Dedifferentiated amniotic fluid mesenchymal stem cell (primary cell): ENCODE results near the gene LHFPL6.

Experiments used
- DNase-seq: peaks from one replicate; pipeline ENCODE4 v3.0.0-alpha.2; 2016; ENCODE audit errors: extremely low spot score

The LHFPL6 gene

GRCh38 chr13:39602614-39603366 is at the start of gene LHFPL6:
Gene LHFPL6, minus strand, starts transcription at chr13:39603193.
- peak; percentile 68 for DNase-seq

GRCh38 chr13:39646122-39646521 is 43.1 kb upstream of the LHFPL6 start:
- no peak for DNase-seq

GRCh38 chr13:39641645-39642044 is 38.7 kb upstream of the LHFPL6 start:
- no peak for DNase-seq

- no peak for DNase-seq
These were observed 34.9 kb upstream of the LHFPL6 start for GRCh38 chr13:39637890-39638289.

GRCh38 chr13:39635564-39635963 is 32.6 kb upstream of the LHFPL6 start:
- no peak for DNase-seq

- DNase-seq: no peak
These were observed 30.0 kb upstream of the LHFPL6 start for GRCh38 chr13:39632994-39633393.

- no peak for DNase-seq
These were observed 28.3 kb upstream of the LHFPL6 start for GRCh38 chr13:39631307-39631706.

GRCh38 chr13:39623466-39623865 is 20.5 kb upstream of the LHFPL6 start:
- no peak for DNase-seq

GRCh38 chr13:39618561-39618960 is 15.6 kb upstream of the LHFPL6 start:
- no peak for DNase-seq

- DNase-seq: peak; percentile 52
These were observed 13.2 kb upstream of the LHFPL6 start for GRCh38 chr13:39616087-39616694.

GRCh38 chr13:39612023-39612637 is 9.1 kb upstream of the LHFPL6 start:
- DNase-seq: peak; percentile 81

GRCh38 chr13:39607876-39608275 is 4.9 kb upstream of the LHFPL6 start:
- DNase-seq: no peak

GRCh38 chr13:39605677-39606320 is 2.8 kb upstream of the LHFPL6 start:
- no peak for DNase-seq

- DNase-seq: no peak
These were observed 1.8 kb upstream of the LHFPL6 start for GRCh38 chr13:39604756-39605155.

- peak; percentile 25 for DNase-seq
These were observed 493 bp upstream of the LHFPL6 start for GRCh38 chr13:39603424-39603947.

- DNase-seq: no peak
These were observed 748 bp downstream of the LHFPL6 start for GRCh38 chr13:39602277-39602613.

- no peak for DNase-seq
These were observed 1.4 kb downstream of the LHFPL6 start for GRCh38 chr13:39601636-39602035.

GRCh38 chr13:39600766-39601165 is 2.2 kb downstream of the LHFPL6 start:
- DNase-seq: no peak

GRCh38 chr13:39599842-39600241 is 3.2 kb downstream of the LHFPL6 start:
- DNase-seq: no peak

GRCh38 chr13:39599012-39599411 is 4.0 kb downstream of the LHFPL6 start:
- DNase-seq: no peak

GRCh38 chr13:39597838-39598237 is 5.2 kb downstream of the LHFPL6 start:
- peak; percentile 51 for DNase-seq

- DNase-seq: no peak
These were observed 6.3 kb downstream of the LHFPL6 start for GRCh38 chr13:39596685-39597084.
